ENCODE data around the gene PDE6B. TPM values are rescaled to one million over a fixed set of nuclear protein-coding genes. Genes with fewer than 3 reads are reported as not detected.

Gene PDE6B
- total RNA-seq, 4 donors from 2014 or later = 0.60 to 2.5 (median 0.95) TPM; not detected in 1

GRCh38 chr4:657338-657833 is 32.0 kb downstream of the PDE6B start:
- Histone ChIP-seq H3K4me1 (no peaks in the 10 kb centered on the region), H3K27ac (no peak overlapping the region), H3K27me3 (peaks cover 19% of the 10 kb centered on the region), H3K9me3 (no peaks in the 10 kb centered on the region), H3K36me3 (no peaks in the 10 kb centered on the region), H3K4me3 (no peak overlapping the region)
- in situ Hi-C loops (cut with MboI; ENCODE audit: low pct_ligation_motif_present in 1 of 4, low pct_unique_long_range_greater_than_20kb in 1 of 4, low sequenced_read_pairs in 3 of 4) = no loop called here
- no peak for TF ChIP-seq CTCF (IDR thresholded peaks at IDR 0.05)
- TF ChIP-seq POLR2AphosphoS5 (IDR thresholded peaks at IDR 0.05) = no peak
- no peak for TF ChIP-seq EP300 (IDR thresholded peaks at IDR 0.05; ENCODE audit: low read depth)
- no peak for TF ChIP-seq POLR2A (IDR thresholded peaks at IDR 0.05)
- no peak for DNase-seq
- WGBS, 2 donors (ENCODE audit: low coverage in 1 of 2) = 69 to 80% methylated on average over 3 to 15 of the region's 23 CpGs
- intact Hi-C loops (cut with DNase I; ENCODE audit: low total_unique reads) = no loop called here

GRCh38 chr4:657834-658667 is 32.7 kb downstream of the PDE6B start:
- no peak for TF ChIP-seq EP300 (IDR thresholded peaks at IDR 0.05; ENCODE audit: low read depth)
- no peak for TF ChIP-seq POLR2AphosphoS5 (IDR thresholded peaks at IDR 0.05)
- TF ChIP-seq POLR2A (IDR thresholded peaks at IDR 0.05) = no peak
- TF ChIP-seq CTCF (IDR thresholded peaks at IDR 0.05) = no peak
- H3K4me3 ChIP-seq = no peak overlapping the region
- 75 to 80% methylated on average over 1 to 21 of the region's 27 CpGs for WGBS, 2 donors (ENCODE audit: low coverage in 1 of 2)
- intact Hi-C loops (cut with DNase I; ENCODE audit: low total_unique reads) = no loop called here
- H3K27ac ChIP-seq = no peak overlapping the region
- H3K4me1 ChIP-seq = peaks cover 0 to 2% (median under 1%) of the 10 kb centered on the region in 4 donors
- H3K36me3 ChIP-seq = no peaks in the 10 kb centered on the region
- peaks cover 19% of the 10 kb centered on the region for H3K27me3 ChIP-seq
- H3K9me3 ChIP-seq = no peaks in the 10 kb centered on the region
- DNase-seq = no peak
- in situ Hi-C loops (cut with MboI; ENCODE audit: low pct_ligation_motif_present in 1 of 4, low pct_unique_long_range_greater_than_20kb in 1 of 4, low sequenced_read_pairs in 3 of 4) = no loop called here

DNA sequence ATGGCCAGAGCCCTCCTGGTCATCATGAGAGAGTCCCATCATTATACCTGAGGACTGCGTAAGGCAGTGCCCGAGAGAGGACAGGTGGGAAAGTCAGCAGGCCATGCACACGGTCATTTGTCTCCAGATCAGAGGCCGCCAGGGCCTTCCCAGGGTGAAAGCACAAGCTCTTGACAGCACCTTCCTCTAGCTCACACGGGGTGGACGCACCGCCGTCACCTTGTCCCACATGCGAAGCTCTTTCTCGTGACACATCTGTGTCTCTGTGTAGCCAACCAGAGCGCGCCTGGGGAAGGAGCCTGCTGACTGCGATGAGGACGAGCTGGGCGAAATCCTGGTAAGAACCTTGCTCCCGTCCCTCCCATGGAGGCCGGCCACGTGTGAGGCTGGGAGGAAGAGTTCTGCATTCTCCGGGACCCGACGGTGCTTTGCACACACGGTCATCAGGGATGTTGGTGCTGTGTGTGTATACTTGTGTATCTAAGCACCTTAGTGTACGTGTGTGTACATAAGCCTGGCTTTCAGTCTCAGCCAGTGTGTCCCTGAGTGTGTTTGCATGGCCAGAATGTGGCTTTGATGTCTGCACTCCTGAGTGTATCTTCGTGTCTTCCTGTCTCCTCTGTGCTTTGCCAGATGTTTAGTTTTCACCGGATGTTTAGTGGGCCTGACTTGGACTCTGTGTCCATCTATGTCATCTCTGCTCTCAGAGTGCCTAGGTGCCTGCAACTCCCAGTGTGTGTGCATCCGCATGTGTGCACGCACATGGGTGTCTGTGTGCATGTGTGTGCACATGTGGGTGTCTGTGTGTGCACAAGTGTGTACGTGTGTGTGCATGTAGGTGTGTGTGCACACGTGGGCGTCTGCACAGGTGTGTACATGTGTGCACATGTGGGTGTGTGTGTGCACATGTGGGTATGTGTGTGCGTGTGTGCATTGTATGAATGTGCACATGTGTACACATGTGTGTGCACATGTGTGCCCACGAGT is 33.6 kb downstream of the PDE6B start:
- DNase-seq = no peak
- Histone ChIP-seq H3K27ac (no peak overlapping the region), H3K4me1 (peaks cover 0 to 7% (median 6%) of the 10 kb centered on the region in 4 donors), H3K9me3 (no peaks in the 10 kb centered on the region), H3K4me3 (no peak overlapping the region), H3K27me3 (peaks cover 23% of the 10 kb centered on the region), H3K36me3 (no peaks in the 10 kb centered on the region)
- WGBS, 2 donors (ENCODE audit: low coverage in 1 of 2) = 88% methylated on average over 32 of the region's 32 CpGs; no CpG with 5 or more reads in 1 of the 2 donors
- TF ChIP-seq CTCF (IDR thresholded peaks at IDR 0.05) = no peak
- in situ Hi-C loops (cut with MboI; ENCODE audit: low pct_ligation_motif_present in 1 of 4, low pct_unique_long_range_greater_than_20kb in 1 of 4, low sequenced_read_pairs in 3 of 4) (no loop called here), intact Hi-C loops (cut with DNase I; ENCODE audit: low total_unique reads) (no loop called here)

DNA sequence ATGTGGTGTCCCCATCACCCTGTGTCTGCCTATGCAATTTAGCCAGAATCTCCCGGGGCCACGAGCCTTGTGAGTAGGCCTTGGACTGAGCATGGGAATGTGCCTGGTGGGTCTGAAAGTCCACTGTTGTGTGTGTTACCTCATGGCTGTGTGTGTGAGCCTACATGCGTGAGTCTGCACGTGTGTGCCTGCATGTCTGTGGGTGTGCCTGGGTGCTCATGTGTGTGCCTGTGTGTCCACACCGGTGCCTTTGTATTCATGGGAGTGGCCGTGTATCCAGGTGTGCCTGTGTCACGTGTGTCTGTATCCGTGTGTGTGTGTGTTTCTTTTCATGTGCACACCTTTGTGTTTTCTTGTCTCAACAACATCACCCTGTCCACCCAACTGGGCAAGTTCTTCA is 34.5 kb downstream of the PDE6B start:
- in situ Hi-C loops (cut with MboI; ENCODE audit: low pct_ligation_motif_present in 1 of 4, low pct_unique_long_range_greater_than_20kb in 1 of 4, low sequenced_read_pairs in 3 of 4) (no loop called here), intact Hi-C loops (cut with DNase I; ENCODE audit: low total_unique reads) (no loop called here)
- Histone ChIP-seq H3K4me3 (no peak overlapping the region), H3K27ac (no peak overlapping the region), H3K4me1 (peaks cover 0 to 10% (median 6%) of the 10 kb centered on the region in 4 donors), H3K9me3 (no peaks in the 10 kb centered on the region), H3K36me3 (no peaks in the 10 kb centered on the region), H3K27me3 (peaks cover 22% of the 10 kb centered on the region)
- no peak for TF ChIP-seq CTCF (IDR thresholded peaks at IDR 0.05)
- TF ChIP-seq POLR2A (IDR thresholded peaks at IDR 0.05) = no peak
- no peak for TF ChIP-seq EP300 (IDR thresholded peaks at IDR 0.05; ENCODE audit: low read depth)
- no peak for TF ChIP-seq POLR2AphosphoS5 (IDR thresholded peaks at IDR 0.05)
- no peak for DNase-seq
- 89% methylated on average over 8 of the region's 8 CpGs; no CpG with 5 or more reads in 1 of the 2 donors for WGBS, 2 donors (ENCODE audit: low coverage in 1 of 2)
